Chondrocyte (in vitro differentiated cells): Measurements from ENCODE around the gene NPIPB8. TPM values are rescaled to one million over a fixed set of nuclear protein-coding genes. Genes with fewer than 3 reads are reported as not detected.
"Not testable (repeated sequence)": the region's sequence is repeated elsewhere in the genome, so short reads cannot be mapped to it uniquely, and the experiment has no call there.

Experiments used
- DNase-seq: peaks from one replicate; pipeline ENCODE4 v3.0.0; 2021; ENCODE audit warnings: mixed read lengths, low spot score
- H3K27ac Mint-ChIP-seq: one replicate; pipeline ENCODE4 v1.8.0; 2021; ENCODE audit warnings: mild to moderate bottlenecking, moderate library complexity, mixed read lengths; ENCODE audit not compliant: unreplicated experiment
- H3K27me3 Mint-ChIP-seq: 2 replicates; pipeline ENCODE4 v1.8.0; 2021; ENCODE audit warnings: low read depth, mixed read lengths
- H3K36me3 Mint-ChIP-seq: 2 replicates; pipeline ENCODE4 v1.8.0; 2021; ENCODE audit warnings: low read depth, mixed read lengths
- H3K4me1 Mint-ChIP-seq: 2 replicates; pipeline ENCODE4 v1.8.0; 2021; ENCODE audit warnings: low read depth, mild to moderate bottlenecking, mixed read lengths
- H3K4me3 Mint-ChIP-seq: one replicate; pipeline ENCODE4 v1.8.0; 2021; ENCODE audit warnings: mild to moderate bottlenecking, moderate library complexity, mixed read lengths; ENCODE audit not compliant: unreplicated experiment
- H3K9me3 Mint-ChIP-seq: 2 replicates; pipeline ENCODE4 v1.8.0; 2021; ENCODE audit warnings: low read depth, mixed read lengths
- total RNA-seq: library from RNA; stranded (reverse); gene quantifications from 3 replicates; pipeline ENCODE4 v1.2.1, GENCODE V29; 2021
- TF ChIP-seq, protein P1 (sequence below): fragments of 200-600 bp; sonication (generic); IDR thresholded peaks from 2 replicates; pipeline ENCODE4 v1.5.0; 2021; ENCODE audit warnings: antibody characterized with exemption, mild to moderate bottlenecking, moderate library complexity

NPIPB8 gene
- total RNA-seq, 1 donor from 2014 or later, result not detected

DNA sequence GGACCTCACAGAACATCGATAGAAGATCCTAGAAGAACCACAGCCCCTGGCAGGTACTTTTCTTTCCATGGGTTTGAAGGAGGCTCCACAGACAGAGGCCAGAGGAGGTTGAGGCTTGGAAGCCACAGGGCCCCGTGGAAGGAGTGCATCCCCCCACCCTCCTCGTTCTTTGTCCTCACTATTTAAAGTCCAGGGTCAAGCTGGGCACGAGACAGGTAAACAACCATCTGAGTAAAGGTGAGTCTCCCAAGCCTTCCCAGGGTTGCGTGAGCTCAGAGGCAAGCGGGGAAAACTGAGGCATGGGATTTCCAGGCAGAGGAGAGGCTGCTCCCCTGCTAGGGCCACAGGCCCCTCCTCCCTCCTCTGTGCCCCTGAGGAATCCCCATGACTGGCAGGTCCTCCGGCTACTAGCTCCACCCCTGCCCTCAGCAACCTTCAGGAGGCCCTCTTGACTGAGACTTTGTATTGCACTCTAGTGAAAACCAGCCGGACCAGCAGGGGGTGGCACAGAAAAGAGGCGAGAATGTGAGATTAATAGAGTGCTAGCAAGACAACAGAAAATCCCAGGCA is 40.1 kb upstream of the NPIPB8 start:
- DNase-seq, result peak; percentile 35
- no peaks in the 10 kb centered on the region for H3K36me3 Mint-ChIP-seq
- no peaks in the 10 kb centered on the region for H3K27me3 Mint-ChIP-seq
- H3K27ac Mint-ChIP-seq, result no peak overlapping the region
- H3K9me3 Mint-ChIP-seq, result no peaks in the 10 kb centered on the region
- peaks cover 6% of the 10 kb centered on the region for H3K4me1 Mint-ChIP-seq
- no peak overlapping the region for H3K4me3 Mint-ChIP-seq
- TF ChIP-seq, protein P1, sequence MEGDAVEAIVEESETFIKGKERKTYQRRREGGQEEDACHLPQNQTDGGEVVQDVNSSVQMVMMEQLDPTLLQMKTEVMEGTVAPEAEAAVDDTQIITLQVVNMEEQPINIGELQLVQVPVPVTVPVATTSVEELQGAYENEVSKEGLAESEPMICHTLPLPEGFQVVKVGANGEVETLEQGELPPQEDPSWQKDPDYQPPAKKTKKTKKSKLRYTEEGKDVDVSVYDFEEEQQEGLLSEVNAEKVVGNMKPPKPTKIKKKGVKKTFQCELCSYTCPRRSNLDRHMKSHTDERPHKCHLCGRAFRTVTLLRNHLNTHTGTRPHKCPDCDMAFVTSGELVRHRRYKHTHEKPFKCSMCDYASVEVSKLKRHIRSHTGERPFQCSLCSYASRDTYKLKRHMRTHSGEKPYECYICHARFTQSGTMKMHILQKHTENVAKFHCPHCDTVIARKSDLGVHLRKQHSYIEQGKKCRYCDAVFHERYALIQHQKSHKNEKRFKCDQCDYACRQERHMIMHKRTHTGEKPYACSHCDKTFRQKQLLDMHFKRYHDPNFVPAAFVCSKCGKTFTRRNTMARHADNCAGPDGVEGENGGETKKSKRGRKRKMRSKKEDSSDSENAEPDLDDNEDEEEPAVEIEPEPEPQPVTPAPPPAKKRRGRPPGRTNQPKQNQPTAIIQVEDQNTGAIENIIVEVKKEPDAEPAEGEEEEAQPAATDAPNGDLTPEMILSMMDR, result no peak

DNA sequence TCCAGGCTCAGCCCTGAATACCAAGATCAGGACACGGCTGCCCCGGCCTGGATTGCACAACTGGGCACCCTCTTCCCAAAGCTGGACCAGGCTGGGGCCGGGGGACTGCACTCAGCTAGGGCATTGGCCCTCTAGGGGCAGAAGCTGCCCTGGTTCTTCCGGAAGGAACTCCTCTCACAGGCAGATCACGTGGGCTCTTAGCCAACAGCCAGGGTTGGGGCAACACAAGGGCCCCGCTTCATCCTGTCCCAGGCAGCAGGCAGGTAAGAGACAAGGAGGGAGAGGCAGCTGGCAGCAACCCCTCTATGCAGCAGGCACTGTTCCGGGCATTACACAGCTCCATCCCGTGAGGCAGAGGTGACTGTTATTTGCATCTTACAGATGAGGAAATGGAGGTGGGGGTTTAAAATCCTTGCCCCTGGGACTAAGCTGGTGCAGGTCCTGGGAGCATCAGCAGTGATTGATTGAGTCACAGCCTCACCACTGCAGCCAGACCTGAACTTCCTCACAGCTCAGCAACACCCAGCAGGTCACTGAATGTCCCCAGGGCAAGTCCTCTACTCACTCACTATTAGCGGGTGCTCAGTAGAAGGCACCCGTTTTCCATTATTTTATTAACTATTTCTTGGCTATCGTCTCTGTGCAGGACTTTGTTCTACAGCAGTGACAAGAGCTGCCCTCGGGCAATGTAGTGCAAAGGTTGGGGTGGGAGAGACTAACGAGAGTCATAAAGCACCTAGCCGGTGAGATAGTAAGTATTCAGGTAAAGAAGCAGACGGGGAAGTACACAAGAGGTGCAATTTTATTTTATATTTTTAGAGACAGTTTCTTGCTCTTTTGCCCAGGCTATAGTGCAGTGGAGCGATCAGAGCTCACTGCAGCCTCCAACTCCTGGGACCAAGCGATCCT is 38.2 kb upstream of the NPIPB8 start:
- H3K27ac Mint-ChIP-seq, DNase-seq, H3K36me3 Mint-ChIP-seq, H3K9me3 Mint-ChIP-seq, H3K4me1 Mint-ChIP-seq, H3K27me3 Mint-ChIP-seq, H3K4me3 Mint-ChIP-seq: not testable (repeated sequence)

DNA sequence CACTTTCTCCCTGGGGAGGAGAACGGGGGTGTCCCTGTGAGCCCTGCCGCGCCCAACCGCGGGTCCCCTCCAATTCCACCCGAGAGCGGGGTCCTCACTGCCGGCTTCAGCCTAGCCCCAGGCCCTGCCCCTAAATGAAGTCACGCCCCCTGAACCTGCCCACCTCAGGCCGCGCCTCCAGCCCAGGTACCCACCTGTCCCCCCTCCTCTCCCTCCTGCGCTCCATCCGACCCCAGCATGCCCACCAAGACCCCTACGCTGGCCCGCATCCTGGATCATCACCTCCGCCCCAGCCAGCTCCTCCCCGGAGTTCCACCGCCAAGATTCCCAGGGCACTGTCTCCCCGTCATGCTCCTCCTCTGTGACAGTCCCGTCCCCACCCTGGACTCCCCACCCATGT is 36.9 kb upstream of the NPIPB8 start:
- H3K9me3 Mint-ChIP-seq, H3K27ac Mint-ChIP-seq, H3K4me3 Mint-ChIP-seq, H3K36me3 Mint-ChIP-seq, H3K27me3 Mint-ChIP-seq, H3K4me1 Mint-ChIP-seq: not testable (repeated sequence)
- peak; percentile 39 for DNase-seq

DNA sequence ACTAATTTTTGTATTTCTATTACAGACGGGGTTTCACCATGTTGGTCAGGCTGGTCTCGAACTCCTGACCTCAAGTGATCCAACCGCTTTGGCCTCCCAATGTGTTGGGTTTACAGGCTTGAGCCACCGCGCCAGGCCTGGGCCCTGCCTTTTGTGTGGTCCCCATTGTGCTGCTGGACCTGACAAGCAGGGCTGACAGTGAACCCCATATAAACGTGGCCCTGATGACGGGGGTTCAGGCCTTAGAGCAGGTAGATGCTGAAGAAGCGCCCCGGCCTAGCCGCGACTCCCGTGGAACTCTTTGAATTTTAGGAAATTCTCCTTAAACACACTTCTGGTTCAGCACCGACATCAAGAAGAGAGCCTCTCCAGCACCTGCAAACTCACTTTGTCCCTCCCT is 36.3 kb upstream of the NPIPB8 start:
- H3K27ac Mint-ChIP-seq, H3K9me3 Mint-ChIP-seq, H3K36me3 Mint-ChIP-seq, H3K27me3 Mint-ChIP-seq, H3K4me1 Mint-ChIP-seq, H3K4me3 Mint-ChIP-seq: not testable (repeated sequence)
- DNase-seq, result peak; percentile 58

DNA sequence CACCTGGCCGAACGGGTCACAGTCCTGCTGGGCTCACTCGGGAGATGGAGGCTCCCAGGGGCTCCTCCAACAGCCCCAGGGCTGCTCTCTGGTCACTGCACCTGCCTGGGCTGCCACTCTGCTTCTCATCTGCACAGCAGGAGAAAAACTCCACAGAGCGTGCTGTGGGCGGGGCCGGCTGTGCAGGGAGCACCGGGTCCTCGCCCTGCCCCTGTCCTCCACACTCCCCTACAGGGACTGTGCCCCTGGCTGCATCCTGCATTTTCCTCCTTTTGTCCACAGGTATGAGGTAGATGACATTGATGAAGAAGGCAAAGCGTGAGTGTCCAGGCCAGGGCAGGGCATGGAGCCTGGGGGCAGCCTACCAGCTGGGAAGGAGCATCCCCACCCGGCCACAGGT is 35.8 kb upstream of the NPIPB8 start:
- not testable (repeated sequence) for H3K4me1 Mint-ChIP-seq, H3K27me3 Mint-ChIP-seq, H3K9me3 Mint-ChIP-seq, H3K4me3 Mint-ChIP-seq, H3K27ac Mint-ChIP-seq, H3K36me3 Mint-ChIP-seq
- DNase-seq, result peak; percentile 43

DNA sequence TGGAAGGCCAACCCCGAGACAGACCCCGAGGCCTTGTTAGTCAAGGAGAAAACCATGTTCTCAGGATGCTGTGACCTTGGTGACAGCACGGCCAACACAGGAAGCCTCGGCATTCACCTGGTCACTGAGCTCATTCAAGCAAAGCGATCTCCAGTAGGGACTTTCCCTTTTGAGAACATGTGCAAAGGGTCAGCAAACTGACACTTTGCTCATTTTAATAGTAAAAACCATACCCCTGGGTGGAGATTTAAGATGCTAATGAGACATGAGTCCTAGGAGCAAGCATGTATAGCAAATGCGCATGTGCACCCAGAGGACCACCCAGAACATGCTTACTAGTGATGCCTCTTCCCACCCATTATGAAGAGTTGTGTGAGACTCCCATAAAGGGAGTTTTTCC is 35.3 kb upstream of the NPIPB8 start:
- no peak overlapping the region for H3K27ac Mint-ChIP-seq
- DNase-seq, result peak; percentile 18
- H3K9me3 Mint-ChIP-seq, result no peaks in the 10 kb centered on the region
- no peaks in the 10 kb centered on the region for H3K27me3 Mint-ChIP-seq
- no peak overlapping the region for H3K4me3 Mint-ChIP-seq
- H3K36me3 Mint-ChIP-seq, result no peaks in the 10 kb centered on the region
- TF ChIP-seq, protein P1, result no peak
- H3K4me1 Mint-ChIP-seq, result no peaks in the 10 kb centered on the region

DNA sequence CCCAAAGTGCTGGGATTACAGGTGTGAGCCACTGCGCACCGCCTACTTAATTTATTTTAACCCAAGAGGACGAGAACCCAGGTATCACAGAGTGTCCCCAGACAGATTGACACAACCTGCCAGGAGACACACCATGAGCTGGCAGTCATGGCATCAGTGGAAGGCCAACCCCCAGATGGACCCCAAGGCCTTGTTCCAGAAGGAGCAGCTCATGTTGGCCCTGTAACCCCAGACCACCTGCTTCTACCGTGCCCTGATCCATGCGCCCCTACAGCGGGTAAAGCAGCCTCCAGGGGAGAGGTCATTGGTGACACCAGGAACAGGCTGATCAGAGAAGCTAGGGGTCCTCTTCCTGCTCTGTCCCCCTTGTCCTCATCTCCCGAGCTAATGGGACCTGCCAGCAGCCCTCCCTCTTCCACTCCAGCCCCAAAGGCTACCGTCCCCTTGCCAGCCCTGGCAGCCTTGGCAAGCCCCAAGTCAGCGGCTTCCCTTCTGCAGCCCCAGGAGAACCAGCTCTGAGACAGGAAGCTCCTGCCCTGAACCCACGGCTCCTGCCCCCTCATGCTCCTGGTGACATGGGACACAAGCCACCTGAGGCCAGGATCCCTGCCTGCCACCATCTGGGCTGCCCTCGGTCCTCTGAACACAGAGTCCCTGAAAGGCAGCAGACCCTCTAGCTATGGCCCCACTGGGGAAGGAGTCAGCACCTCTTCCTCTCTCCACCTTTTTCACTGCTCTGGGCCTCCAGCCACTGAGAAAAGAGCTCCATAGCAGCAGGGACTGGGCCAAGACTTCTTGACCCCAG is 34.3 kb upstream of the NPIPB8 start:
- DNase-seq, result peak; percentile 66
- Mint-ChIP-seq H3K36me3 (no peaks in the 10 kb centered on the region), H3K9me3 (no peaks in the 10 kb centered on the region), H3K27ac (no peak overlapping the region), H3K4me3 (no peak overlapping the region), H3K27me3 (no peaks in the 10 kb centered on the region), H3K4me1 (no peaks in the 10 kb centered on the region)
- TF ChIP-seq, protein P1, result no peak
